Suprapubic skin (tissue), 4 donors: Measurements from ENCODE around the gene CHRNB1. TPM values are rescaled to one million over a fixed set of nuclear protein-coding genes. Genes with fewer than 3 reads are reported as not detected.

Source experiments
- DNase-seq, 2 donors: peaks; one replicate each; pipeline ENCODE4 v3.0.0-alpha.2; 2019; ENCODE audit warnings: low spot score in 2 of 2
- H3K27ac ChIP-seq: fragments of 200-600 bp; sonication (generic); one replicate; pipeline ENCODE4 v1.5.1; 2019
- H3K27me3 ChIP-seq: fragments of 200-600 bp; sonication (generic); one replicate; pipeline ENCODE4 v1.5.1; 2019
- H3K36me3 ChIP-seq: fragments of 200-600 bp; sonication (generic); one replicate; pipeline ENCODE4 v1.5.1; 2019
- H3K4me1 ChIP-seq: fragments of 200-600 bp; sonication (generic); one replicate; pipeline ENCODE4 v1.5.1; 2019
- H3K4me3 ChIP-seq: fragments of 200-600 bp; sonication (generic); one replicate; pipeline ENCODE4 v1.5.1; 2019; ENCODE audit warnings: mild to moderate bottlenecking
- H3K9me3 ChIP-seq: fragments of 200-600 bp; sonication (generic); one replicate; pipeline ENCODE4 v1.5.1; 2019
- EP300 ChIP-seq: sonication (generic); formaldehyde crosslinking; IDR thresholded peaks from one replicate; pipeline ENCODE4 v1.6.1; 2017; ENCODE audit warnings: antibody characterized with exemption
- POLR2A ChIP-seq, 2 donors: fragments of 450-650 bp; IDR thresholded peaks; one replicate each; pipeline ENCODE4 v1.6.1; 2017; ENCODE audit warnings: antibody characterized with exemption in 2 of 2, mild to moderate bottlenecking in 2 of 2, moderate library complexity in 2 of 2
- POLR2AphosphoS5 ChIP-seq, 3 donors: sonication (generic); formaldehyde crosslinking; IDR thresholded peaks; one replicate each; pipeline ENCODE4 v1.6.1; 2017; ENCODE audit warnings: antibody characterized with exemption in 3 of 3
- WGBS: methylation state at CpG from one replicate; pipeline ENCODE4 v1.1.5; 2018; 5-methylcytosine and 5-hydroxymethylcytosine counted together
- total RNA-seq, 4 donors: library from RNA; depleted of rRNA; stranded (reverse); fragments of >200 nt; gene quantifications; one replicate each; pipeline ENCODE4 v1.1.0, GENCODE V29; 2016
- TF ChIP-seq, protein P1 (sequence below), 2 donors: fragments of 200-600 bp in 1 of 2; fragments of 450-650 bp in 1 of 2; sonication (generic) in 1 of 2; IDR thresholded peaks; one replicate each; pipeline ENCODE4 v1.5.1; 2016 to 2019; ENCODE audit warnings: antibody characterized with exemption in 2 of 2, mild to moderate bottlenecking in 1 of 2, moderate library complexity in 1 of 2

CHRNB1 gene
- total RNA-seq, 4 donors from 2014 or later: 7.3 to 11.3 (median 9.7) TPM

GRCh38 chr17:7490144-7490543 is 45.3 kb downstream of the CHRNB1 start:
- Histone ChIP-seq H3K4me1 (peaks cover 49% of the 10 kb centered on the region), H3K27ac (no peak overlapping the region), H3K4me3 (no peak overlapping the region), H3K36me3 (no peaks in the 10 kb centered on the region), H3K27me3 (no peaks in the 10 kb centered on the region), H3K9me3 (no peaks in the 10 kb centered on the region)
- no peak for TF ChIP-seq POLR2A (IDR thresholded peaks at IDR 0.05)
- TF ChIP-seq POLR2AphosphoS5 (IDR thresholded peaks at IDR 0.05): no peak
- 72% methylated on average over 8 of the region's 8 CpGs for WGBS
- no peak for DNase-seq

DNA sequence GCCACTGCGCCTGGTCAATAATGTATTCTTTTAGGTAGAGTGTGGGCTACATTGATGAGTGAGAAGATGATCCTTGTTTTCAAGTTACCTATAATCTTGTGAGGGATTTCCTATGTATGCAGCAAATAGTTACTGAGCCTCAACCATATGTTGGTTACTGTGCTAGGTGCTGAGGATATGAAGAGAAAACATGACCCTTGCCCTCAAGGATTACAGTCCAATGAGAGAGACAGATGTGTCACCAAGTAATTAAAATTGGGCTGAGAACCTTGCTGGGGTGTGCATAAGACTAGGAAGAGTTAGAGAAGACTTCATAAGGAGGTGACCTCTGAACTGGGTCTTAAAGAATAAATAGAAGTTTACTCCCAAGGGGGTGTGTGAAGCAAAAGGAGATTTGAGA is 46.7 kb downstream of the CHRNB1 start:
- no peak for DNase-seq
- no peaks in the 10 kb centered on the region for H3K27me3 ChIP-seq
- no peaks in the 10 kb centered on the region for H3K9me3 ChIP-seq
- 100% methylated on average over 1 of the region's 1 CpG for WGBS
- H3K4me1 ChIP-seq: peaks cover 36% of the 10 kb centered on the region
- no peak overlapping the region for H3K4me3 ChIP-seq
- H3K36me3 ChIP-seq: peaks cover 10% of the 10 kb centered on the region
- TF ChIP-seq EP300 (no peak), POLR2A (IDR thresholded peaks at IDR 0.05) (no peak), POLR2AphosphoS5 (IDR thresholded peaks at IDR 0.05) (no peak)
- TF ChIP-seq, protein P1, sequence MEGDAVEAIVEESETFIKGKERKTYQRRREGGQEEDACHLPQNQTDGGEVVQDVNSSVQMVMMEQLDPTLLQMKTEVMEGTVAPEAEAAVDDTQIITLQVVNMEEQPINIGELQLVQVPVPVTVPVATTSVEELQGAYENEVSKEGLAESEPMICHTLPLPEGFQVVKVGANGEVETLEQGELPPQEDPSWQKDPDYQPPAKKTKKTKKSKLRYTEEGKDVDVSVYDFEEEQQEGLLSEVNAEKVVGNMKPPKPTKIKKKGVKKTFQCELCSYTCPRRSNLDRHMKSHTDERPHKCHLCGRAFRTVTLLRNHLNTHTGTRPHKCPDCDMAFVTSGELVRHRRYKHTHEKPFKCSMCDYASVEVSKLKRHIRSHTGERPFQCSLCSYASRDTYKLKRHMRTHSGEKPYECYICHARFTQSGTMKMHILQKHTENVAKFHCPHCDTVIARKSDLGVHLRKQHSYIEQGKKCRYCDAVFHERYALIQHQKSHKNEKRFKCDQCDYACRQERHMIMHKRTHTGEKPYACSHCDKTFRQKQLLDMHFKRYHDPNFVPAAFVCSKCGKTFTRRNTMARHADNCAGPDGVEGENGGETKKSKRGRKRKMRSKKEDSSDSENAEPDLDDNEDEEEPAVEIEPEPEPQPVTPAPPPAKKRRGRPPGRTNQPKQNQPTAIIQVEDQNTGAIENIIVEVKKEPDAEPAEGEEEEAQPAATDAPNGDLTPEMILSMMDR (IDR thresholded peaks at IDR 0.05): no peak
- no peak overlapping the region for H3K27ac ChIP-seq

DNA sequence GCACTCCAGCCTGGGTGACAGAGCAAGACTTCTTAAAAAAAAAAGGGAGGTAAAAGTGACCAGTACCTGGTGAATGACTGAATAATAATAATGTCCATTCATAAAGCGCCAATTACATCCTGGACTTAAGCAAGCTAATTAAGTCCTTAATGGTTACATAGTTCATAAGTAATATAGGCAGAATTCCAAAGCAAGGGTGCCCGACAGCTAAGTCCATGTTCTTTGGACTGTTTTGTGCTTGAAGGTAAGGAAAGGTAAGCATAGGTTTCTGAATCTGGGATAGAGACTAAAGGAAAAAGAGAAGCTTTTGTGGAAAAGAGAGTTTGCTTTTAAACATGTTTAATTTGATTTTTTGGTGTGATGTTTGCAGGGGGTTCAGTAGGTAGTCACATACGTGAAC is 49.1 kb downstream of the CHRNB1 start:
- no peak for DNase-seq
- no peak overlapping the region for H3K27ac ChIP-seq
- 88% methylated on average over 3 of the region's 3 CpGs for WGBS
- peaks cover 33% of the 10 kb centered on the region for H3K36me3 ChIP-seq
- H3K4me3 ChIP-seq: no peak overlapping the region
- TF ChIP-seq EP300: no peak
- H3K4me1 ChIP-seq: peaks cover 14% of the 10 kb centered on the region
- H3K27me3 ChIP-seq: no peaks in the 10 kb centered on the region
- H3K9me3 ChIP-seq: no peaks in the 10 kb centered on the region

GRCh38 chr17:7495906-7496434 is 51.1 kb downstream of the CHRNB1 start:
- peaks cover 53% of the 10 kb centered on the region for H3K36me3 ChIP-seq
- H3K27me3 ChIP-seq: no peaks in the 10 kb centered on the region
- no peak overlapping the region for H3K27ac ChIP-seq
- 91% methylated on average over 12 of the region's 12 CpGs for WGBS
- H3K4me1 ChIP-seq: no peaks in the 10 kb centered on the region
- DNase-seq: peak in 1 of 2 donors; percentile 59
- no peak overlapping the region for H3K4me3 ChIP-seq
- no peaks in the 10 kb centered on the region for H3K9me3 ChIP-seq
- no peak for TF ChIP-seq EP300
- TF ChIP-seq, protein P1 (IDR thresholded peaks at IDR 0.05): no peak
- no peak for TF ChIP-seq POLR2AphosphoS5 (IDR thresholded peaks at IDR 0.05)
- no peak for TF ChIP-seq POLR2A (IDR thresholded peaks at IDR 0.05)

GRCh38 chr17:7496470-7497183 is 51.8 kb downstream of the CHRNB1 start:
- Histone ChIP-seq H3K36me3 (peaks cover 60% of the 10 kb centered on the region), H3K4me3 (no peak overlapping the region), H3K9me3 (no peaks in the 10 kb centered on the region), H3K4me1 (no peaks in the 10 kb centered on the region), H3K27ac (no peak overlapping the region), H3K27me3 (no peaks in the 10 kb centered on the region)
- WGBS: 83% methylated on average over 16 of the region's 20 CpGs
- DNase-seq: no peak
- no peak for TF ChIP-seq POLR2AphosphoS5 (IDR thresholded peaks at IDR 0.05)
- TF ChIP-seq, protein P1 (IDR thresholded peaks at IDR 0.05): no peak
- no peak for TF ChIP-seq EP300
- no peak for TF ChIP-seq POLR2A (IDR thresholded peaks at IDR 0.05)

DNA sequence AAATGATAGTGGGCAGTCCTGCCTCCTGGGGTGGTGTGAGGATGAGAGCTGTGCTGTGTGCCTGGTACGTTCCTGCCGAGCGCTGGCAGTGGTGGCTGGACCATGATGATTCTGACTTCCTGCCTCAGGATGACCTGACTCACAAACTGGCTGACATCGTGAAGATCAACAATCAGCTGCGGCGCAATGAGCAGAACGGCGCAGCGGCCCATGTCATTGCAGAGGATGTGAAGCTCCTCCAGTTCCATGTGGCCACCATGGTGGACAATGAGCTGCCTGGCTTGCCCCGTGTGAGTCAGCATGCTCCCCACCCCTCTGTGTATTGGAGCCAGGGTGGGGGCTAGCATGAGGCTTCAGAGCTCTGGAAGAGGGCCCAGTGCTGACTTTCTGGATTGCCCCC is 52.4 kb downstream of the CHRNB1 start:
- H3K4me1 ChIP-seq: no peaks in the 10 kb centered on the region
- H3K9me3 ChIP-seq: no peaks in the 10 kb centered on the region
- 77% methylated on average over 6 of the region's 10 CpGs for WGBS
- H3K4me3 ChIP-seq: no peak overlapping the region
- no peak overlapping the region for H3K27ac ChIP-seq
- H3K36me3 ChIP-seq: peaks cover 66% of the 10 kb centered on the region
- DNase-seq: peak in 1 of 2 donors; percentile 58
- TF ChIP-seq POLR2AphosphoS5 (IDR thresholded peaks at IDR 0.05) (no peak), POLR2A (IDR thresholded peaks at IDR 0.05) (no peak), EP300 (no peak)
- TF ChIP-seq, protein P1 (IDR thresholded peaks at IDR 0.05): no peak
- H3K27me3 ChIP-seq: no peaks in the 10 kb centered on the region
